OCI-LY7 (cell line): ENCODE measurements around the gene ASS1.
"Not testable (repeated sequence)": the region's sequence is repeated elsewhere in the genome, so short reads cannot be mapped to it uniquely, and the experiment has no call there.

Source experiments
- EZH2phosphoT487 ChIP-seq: fragments of 200-600 bp; sonication (generic); IDR thresholded peaks from 2 replicates; pipeline ENCODE4 v1.6.1; 2018; ENCODE audit warnings: low read depth, borderline replicate concordance, mild to moderate bottlenecking, mixed run types, antibody characterized with exemption, low read length, moderate library complexity, mixed read lengths
- TF ChIP-seq, protein P1 (sequence below): fragments of 200-600 bp; sonication (generic); conservative IDR thresholded peaks from 2 replicates; pipeline ENCODE4 v1.5.1; 2014; ENCODE audit warnings: mild to moderate bottlenecking, antibody characterized with exemption, low read length, moderate library complexity, mixed read lengths

DNA sequence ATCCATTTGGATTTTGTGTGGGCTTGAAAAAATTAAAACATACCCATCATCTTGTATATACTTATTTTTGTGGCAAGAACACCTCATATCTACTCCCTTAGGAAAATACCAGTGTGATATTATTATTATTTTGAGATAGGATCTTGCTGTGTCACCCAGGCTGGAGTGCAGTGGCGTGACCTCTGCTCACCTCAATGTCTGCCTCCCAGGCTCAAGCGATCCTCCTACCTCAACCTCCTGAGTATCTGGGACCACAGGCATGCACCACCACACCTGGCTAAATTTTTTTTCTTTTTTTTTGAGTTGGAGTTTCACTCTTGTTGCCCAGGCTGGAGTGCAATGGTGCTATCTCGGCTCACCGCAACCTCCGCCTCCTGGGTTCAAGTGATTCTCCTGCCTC is 10.1 kb upstream of the ASS1 start:
- TF ChIP-seq, protein P1, sequence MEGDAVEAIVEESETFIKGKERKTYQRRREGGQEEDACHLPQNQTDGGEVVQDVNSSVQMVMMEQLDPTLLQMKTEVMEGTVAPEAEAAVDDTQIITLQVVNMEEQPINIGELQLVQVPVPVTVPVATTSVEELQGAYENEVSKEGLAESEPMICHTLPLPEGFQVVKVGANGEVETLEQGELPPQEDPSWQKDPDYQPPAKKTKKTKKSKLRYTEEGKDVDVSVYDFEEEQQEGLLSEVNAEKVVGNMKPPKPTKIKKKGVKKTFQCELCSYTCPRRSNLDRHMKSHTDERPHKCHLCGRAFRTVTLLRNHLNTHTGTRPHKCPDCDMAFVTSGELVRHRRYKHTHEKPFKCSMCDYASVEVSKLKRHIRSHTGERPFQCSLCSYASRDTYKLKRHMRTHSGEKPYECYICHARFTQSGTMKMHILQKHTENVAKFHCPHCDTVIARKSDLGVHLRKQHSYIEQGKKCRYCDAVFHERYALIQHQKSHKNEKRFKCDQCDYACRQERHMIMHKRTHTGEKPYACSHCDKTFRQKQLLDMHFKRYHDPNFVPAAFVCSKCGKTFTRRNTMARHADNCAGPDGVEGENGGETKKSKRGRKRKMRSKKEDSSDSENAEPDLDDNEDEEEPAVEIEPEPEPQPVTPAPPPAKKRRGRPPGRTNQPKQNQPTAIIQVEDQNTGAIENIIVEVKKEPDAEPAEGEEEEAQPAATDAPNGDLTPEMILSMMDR: not testable (repeated sequence)
- not testable (repeated sequence) for TF ChIP-seq EZH2phosphoT487
